MCF 10A (cell line): ENCODE results near the gene SPATA1. TPM values are rescaled to one million over a fixed set of nuclear protein-coding genes. Genes with fewer than 3 reads are reported as not detected.

Source experiments
- BruUV-seq: library from RNA; stranded (reverse); fragments of 400-500 nt; replicated peaks from 2 replicates; lab custom pipeline; 2021; lab: Mats Ljungman, UMichigan
- CTCF ChIA-PET: fragments of 300-600 bp; sonication (Branson Sonifier 250); formaldehyde crosslinking; extraction: SDS; loops from one replicate; lab custom pipeline; 2021; ENCODE audit warnings: antibody characterized with exemption, inconsistent platforms; lab: Yijun Ruan, JAX
- POLR2A ChIA-PET: fragments of 300-600, 350-650 bp; sonication (Branson Sonifier 250); formaldehyde crosslinking; extraction: SDS; loops from one replicate; lab custom pipeline; 2020; ENCODE audit warnings: antibody characterized with exemption, inconsistent platforms; lab: Yijun Ruan, JAX
- DNase-seq: peaks from one replicate; pipeline ENCODE4 v3.0.0-alpha.2; 2018; ENCODE audit not compliant: unreplicated experiment
- H3K27ac Mint-ChIP-seq: one replicate; pipeline ENCODE4 v1.8.0; 2022; ENCODE audit warnings: mild to moderate bottlenecking, low read depth, mixed read lengths; ENCODE audit not compliant: unreplicated experiment
- H3K27me3 Mint-ChIP-seq: one replicate; pipeline ENCODE4 v1.8.0; 2022; ENCODE audit warnings: mixed read lengths; ENCODE audit not compliant: insufficient read depth, unreplicated experiment
- H3K36me3 Mint-ChIP-seq: one replicate; pipeline ENCODE4 v1.8.0; 2022; ENCODE audit warnings: mild to moderate bottlenecking, moderate library complexity, mixed read lengths; ENCODE audit not compliant: insufficient read depth, unreplicated experiment
- H3K4me1 Mint-ChIP-seq: one replicate; pipeline ENCODE4 v1.8.0; 2022; ENCODE audit warnings: mixed read lengths; ENCODE audit not compliant: insufficient read depth, unreplicated experiment
- H3K4me3 Mint-ChIP-seq: one replicate; pipeline ENCODE4 v1.8.0; 2022; ENCODE audit warnings: mild to moderate bottlenecking, moderate library complexity, mixed read lengths; ENCODE audit not compliant: unreplicated experiment
- H3K9me3 Mint-ChIP-seq: one replicate; pipeline ENCODE4 v1.8.0; 2022; ENCODE audit warnings: mixed read lengths; ENCODE audit not compliant: unreplicated experiment
- intact Hi-C: fragments of 100-400 bp; cut with micrococcal nuclease; formaldehyde crosslinking; loops from 2 replicates; pipeline ENCODE4 v1.14.1; 2022
- total RNA-seq: library from RNA; stranded (reverse); gene quantifications from 2 replicates; pipeline ENCODE4 v1.2.3, GENCODE V29; 2022
- TF ChIP-seq, protein P1 (sequence below): fragments of 200-600 bp; IDR thresholded peaks from one replicate; pipeline ENCODE4 v1.8.0; 2022; ENCODE audit warnings: antibody characterized with exemption, mild to moderate bottlenecking; ENCODE audit not compliant: unreplicated experiment

Gene SPATA1
- total RNA-seq, 1 experiment from 2014 or later = 1.0 TPM

DNA sequence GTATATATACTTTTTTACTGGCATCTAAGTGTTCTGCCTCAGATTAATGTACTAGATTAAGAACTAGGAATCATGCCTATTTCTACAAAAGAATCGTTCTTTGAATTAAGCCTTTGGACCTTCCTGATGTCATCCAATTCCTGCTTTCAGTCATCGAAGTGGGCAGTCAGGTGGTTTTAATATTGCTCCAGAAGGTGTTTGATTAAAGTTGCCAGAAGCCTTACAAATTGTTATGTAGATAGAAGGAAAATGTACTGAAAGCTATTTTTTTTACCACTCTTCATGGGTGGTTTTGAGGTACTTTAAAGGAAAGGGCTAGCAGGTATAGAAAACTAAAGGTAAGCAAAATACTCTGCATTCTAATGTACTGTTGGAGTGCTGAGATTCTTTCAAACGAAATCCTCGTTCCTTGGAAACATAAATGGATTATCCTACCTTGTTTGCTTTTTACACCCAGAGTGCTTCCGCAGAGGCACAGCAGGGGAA lies 67.3 kb downstream of the SPATA1 start:
- Mint-ChIP-seq H3K9me3 (no peaks in the 10 kb centered on the region), H3K27me3 (no peaks in the 10 kb centered on the region), H3K27ac (peak overlapping the region; percentile 99), H3K4me1 (peaks cover 36% of the 10 kb centered on the region), H3K4me3 (peak overlapping the region; percentile 95), H3K36me3 (peaks cover 25% of the 10 kb centered on the region)
- DNase-seq = peak; percentile 22
- TSS peak; percentile 97 for BruUV-seq
- ChIA-PET CTCF (interaction anchor here (0.6 to 3.4 kb wide), 17 partner anchors 13 to 420 kb away, joined by 3 to 11 read pairs (median 3); partner anchors contain the start of genes GNG5 and SPATA1), POLR2A (interaction anchor here (0.7 to 5.4 kb wide), 28 partner anchors 9 to 418 kb away, joined by 3 to 104 read pairs (median 6); partner anchors contain the start of genes GNG5, RPF1, SPATA1 and SSX2IP)
- intact Hi-C loops = no loop called here
- TF ChIP-seq, protein P1, sequence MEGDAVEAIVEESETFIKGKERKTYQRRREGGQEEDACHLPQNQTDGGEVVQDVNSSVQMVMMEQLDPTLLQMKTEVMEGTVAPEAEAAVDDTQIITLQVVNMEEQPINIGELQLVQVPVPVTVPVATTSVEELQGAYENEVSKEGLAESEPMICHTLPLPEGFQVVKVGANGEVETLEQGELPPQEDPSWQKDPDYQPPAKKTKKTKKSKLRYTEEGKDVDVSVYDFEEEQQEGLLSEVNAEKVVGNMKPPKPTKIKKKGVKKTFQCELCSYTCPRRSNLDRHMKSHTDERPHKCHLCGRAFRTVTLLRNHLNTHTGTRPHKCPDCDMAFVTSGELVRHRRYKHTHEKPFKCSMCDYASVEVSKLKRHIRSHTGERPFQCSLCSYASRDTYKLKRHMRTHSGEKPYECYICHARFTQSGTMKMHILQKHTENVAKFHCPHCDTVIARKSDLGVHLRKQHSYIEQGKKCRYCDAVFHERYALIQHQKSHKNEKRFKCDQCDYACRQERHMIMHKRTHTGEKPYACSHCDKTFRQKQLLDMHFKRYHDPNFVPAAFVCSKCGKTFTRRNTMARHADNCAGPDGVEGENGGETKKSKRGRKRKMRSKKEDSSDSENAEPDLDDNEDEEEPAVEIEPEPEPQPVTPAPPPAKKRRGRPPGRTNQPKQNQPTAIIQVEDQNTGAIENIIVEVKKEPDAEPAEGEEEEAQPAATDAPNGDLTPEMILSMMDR = no peak

DNA sequence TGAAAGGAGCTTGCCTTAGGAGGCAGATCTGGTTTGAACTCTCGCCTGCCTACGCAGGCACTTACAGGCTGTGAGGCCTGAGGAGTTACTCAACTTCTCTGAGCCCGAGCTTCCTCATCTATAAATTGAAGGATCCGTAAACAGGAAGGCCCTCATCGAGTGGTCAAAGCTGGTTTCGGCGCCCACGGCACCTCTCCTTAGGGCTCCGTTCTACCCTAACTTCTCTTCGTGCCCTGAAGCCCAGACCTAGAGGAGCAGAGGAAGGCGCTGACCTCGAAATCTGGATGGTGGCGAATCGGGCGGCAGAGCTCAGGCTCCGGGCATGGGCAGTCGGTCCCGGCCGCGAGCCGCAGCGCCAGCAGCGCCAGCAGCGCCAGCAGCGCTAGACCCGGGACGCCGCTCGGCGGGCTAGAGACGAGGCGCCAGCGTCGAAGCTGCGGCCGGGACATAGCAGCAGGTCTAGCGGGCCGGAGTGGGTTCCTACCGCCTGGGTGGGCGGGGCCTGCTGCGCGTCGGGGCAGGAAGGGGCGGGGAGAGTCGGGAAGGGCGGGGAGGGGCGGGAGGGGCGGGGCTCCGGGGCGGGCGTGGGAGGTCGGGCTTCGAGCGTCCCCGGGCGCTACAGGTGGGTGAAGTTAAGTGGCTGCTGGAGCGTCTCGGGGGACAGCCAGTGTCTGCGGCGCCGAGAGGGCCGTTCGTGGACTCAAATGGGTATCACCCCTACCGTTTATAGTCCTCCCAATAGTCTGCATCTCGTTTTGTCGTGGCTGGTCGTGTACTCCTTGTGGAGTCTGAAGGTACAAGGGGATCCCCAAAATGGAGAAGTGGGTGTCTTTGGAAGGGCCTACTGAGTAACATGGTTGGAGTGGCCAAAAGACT lies 68.0 kb downstream of the SPATA1 start, which contains the start of gene CTBS:
CTBS (minus strand) TSS at position 474 of the 876 bp plus-strand sequence; CDS start at position 449, 25 bp downstream.
- no TSS peak for BruUV-seq
- H3K27me3 Mint-ChIP-seq = no peaks in the 10 kb centered on the region
- H3K27ac Mint-ChIP-seq = peak within 1 kb of the TSS; percentile 99
- peak; percentile 79 for DNase-seq
- ChIA-PET POLR2A (interaction anchor here (0.6 to 5.4 kb wide), 29 partner anchors 9 to 561 kb away, joined by 3 to 104 read pairs (median 5); partner anchors contain the start of genes GNG5, RPF1, SPATA1 and SSX2IP), CTCF (interaction anchor here (0.7 to 3.4 kb wide), 20 partner anchors 10 to 421 kb away, joined by 3 to 11 read pairs (median 4); partner anchors contain the start of genes GNG5 and SPATA1)
- H3K9me3 Mint-ChIP-seq = no peaks in the 10 kb centered on the region
- TF ChIP-seq, protein P1 = no peak
- peak within 1 kb of the TSS; percentile 95 for H3K4me3 Mint-ChIP-seq
- peaks cover 36% of the 10 kb centered on the region for H3K4me1 Mint-ChIP-seq
- peaks cover 20% of the 10 kb centered on the region for H3K36me3 Mint-ChIP-seq
- intact Hi-C loops = loop anchor here (1.0 kb wide), 3 partner anchors 45 to 95 kb away; partner anchors contain the start of genes GNG5, RPF1 and SPATA1

DNA sequence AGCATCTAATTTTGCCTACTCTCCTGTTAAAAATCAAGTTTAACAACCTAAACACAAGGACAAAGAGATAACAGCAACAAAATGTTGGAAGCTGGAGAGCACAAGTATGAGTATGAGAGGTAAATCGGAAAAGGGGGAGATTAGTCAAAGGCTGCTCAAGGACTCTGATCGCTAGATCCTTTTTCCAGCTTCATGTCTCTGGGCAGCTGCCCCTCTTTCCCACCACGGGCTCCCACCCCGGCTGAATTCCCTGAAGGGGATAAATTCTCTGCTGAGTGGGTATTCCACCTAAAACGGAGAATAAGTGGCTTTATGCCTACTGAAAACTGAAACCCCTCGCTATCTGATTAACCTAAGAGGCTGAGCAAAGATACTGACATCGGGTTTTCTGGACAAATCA lies 68.8 kb downstream of the SPATA1 start:
- H3K4me3 Mint-ChIP-seq = peak overlapping the region; percentile 95
- TF ChIP-seq, protein P1 = no peak
- no peak for DNase-seq
- peaks cover 19% of the 10 kb centered on the region for H3K36me3 Mint-ChIP-seq
- POLR2A ChIA-PET = interaction anchor here (0.6 to 5.4 kb wide), 12 partner anchors 10 to 175 kb away, joined by 3 to 104 read pairs (median 18); partner anchors contain the start of genes GNG5, RPF1, SPATA1 and SSX2IP
- H3K27ac Mint-ChIP-seq = peak overlapping the region; percentile 99
- TSS peak; percentile 10 for BruUV-seq
- CTCF ChIA-PET = interaction anchor here (0.7 to 3.4 kb wide), 9 partner anchors 10 to 349 kb away, joined by 3 to 11 read pairs (median 5); no protein-coding TSS in a partner anchor
- H3K27me3 Mint-ChIP-seq = no peaks in the 10 kb centered on the region
- intact Hi-C loops = loop anchor here (1.0 kb wide), 3 partner anchors 44 to 96 kb away; partner anchors contain the start of genes GNG5, RPF1 and SPATA1
- peaks cover 36% of the 10 kb centered on the region for H3K4me1 Mint-ChIP-seq
- no peaks in the 10 kb centered on the region for H3K9me3 Mint-ChIP-seq

DNA sequence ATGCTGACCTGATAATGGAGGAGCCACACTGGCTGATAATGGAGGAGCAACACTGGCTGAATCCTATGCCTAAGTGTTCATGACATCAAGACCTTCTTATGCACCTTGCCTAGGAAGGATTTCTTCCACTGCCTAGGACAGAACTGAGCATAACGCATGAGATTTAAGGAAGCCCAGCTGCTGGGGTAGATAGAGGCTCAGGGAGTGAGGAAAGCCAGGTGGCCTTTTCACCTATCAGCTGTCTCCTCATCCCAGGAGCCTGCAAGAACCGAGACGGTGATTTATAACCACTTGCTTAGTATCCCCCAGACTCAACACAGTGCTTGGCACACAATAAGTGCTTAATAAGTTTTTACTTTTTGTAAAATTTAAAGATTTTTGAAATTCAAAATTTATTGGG lies 75.5 kb downstream of the SPATA1 start:
- Mint-ChIP-seq H3K4me3 (no peak overlapping the region), H3K27me3 (no peaks in the 10 kb centered on the region), H3K27ac (no peak overlapping the region), H3K9me3 (no peaks in the 10 kb centered on the region), H3K36me3 (peaks cover 13% of the 10 kb centered on the region), H3K4me1 (no peaks in the 10 kb centered on the region)
- intact Hi-C loops = no loop called here
- TF ChIP-seq, protein P1 = no peak
- ChIA-PET POLR2A (no interaction called here), CTCF (no interaction called here)
- no TSS peak for BruUV-seq
- DNase-seq = no peak
